Activated CD8-positive, alpha-beta memory T cell treated with anti-CD3 and anti-CD28 coated beads for 36 hours (primary cell): Measurements from ENCODE around the gene MRPL44. TPM values are rescaled to one million over a fixed set of nuclear protein-coding genes. Genes with fewer than 3 reads are reported as not detected.
"Not testable (repeated sequence)": the region's sequence is repeated elsewhere in the genome, so short reads cannot be mapped to it uniquely, and the experiment has no call there.

Experiments used
- CTCF ChIA-PET: fragments of 350-600 bp; sonication (Branson Sonifier 250); formaldehyde crosslinking; loops from one replicate; lab custom pipeline; 2021; ENCODE audit warnings: antibody characterized with exemption; lab: Charles Lee
- POLR2A ChIA-PET: fragments of 350-600 bp; sonication (Branson Sonifier 250); formaldehyde crosslinking; loops from one replicate; lab custom pipeline; 2021; ENCODE audit warnings: antibody characterized with exemption; lab: Charles Lee
- total RNA-seq, 2 experiments: library from RNA; stranded (reverse); gene quantifications; one replicate each; pipeline ENCODE4 v1.2.3, GENCODE V29; 2021

Gene MRPL44
- total RNA-seq, 2 experiments from 2014 or later = 40.1 to 41.9 TPM

DNA sequence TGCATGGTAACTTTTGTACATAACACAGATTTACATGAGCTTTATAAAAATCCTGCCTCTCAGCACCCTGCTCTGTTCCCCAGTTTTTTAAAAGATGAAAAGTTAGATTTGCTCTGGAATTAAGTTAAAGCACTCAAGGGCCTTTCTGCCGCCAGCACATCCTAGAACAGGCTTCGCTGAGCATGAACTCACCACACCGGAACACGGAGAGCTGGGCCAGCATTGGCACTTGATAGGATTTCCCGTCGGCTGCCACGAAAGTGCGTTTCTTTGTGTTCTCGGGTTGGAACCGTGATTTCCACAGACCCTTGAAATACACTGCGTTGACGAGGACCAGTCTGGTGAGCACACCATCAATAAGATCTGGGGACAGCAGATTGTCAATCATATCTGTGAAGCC lies 34.3 kb downstream of the MRPL44 start:
- POLR2A ChIA-PET = no interaction called here
- CTCF ChIA-PET = interaction anchor here (1.4 kb wide), 1 partner anchor 293 kb away, joined by 4 read pairs; no protein-coding TSS in a partner anchor

DNA sequence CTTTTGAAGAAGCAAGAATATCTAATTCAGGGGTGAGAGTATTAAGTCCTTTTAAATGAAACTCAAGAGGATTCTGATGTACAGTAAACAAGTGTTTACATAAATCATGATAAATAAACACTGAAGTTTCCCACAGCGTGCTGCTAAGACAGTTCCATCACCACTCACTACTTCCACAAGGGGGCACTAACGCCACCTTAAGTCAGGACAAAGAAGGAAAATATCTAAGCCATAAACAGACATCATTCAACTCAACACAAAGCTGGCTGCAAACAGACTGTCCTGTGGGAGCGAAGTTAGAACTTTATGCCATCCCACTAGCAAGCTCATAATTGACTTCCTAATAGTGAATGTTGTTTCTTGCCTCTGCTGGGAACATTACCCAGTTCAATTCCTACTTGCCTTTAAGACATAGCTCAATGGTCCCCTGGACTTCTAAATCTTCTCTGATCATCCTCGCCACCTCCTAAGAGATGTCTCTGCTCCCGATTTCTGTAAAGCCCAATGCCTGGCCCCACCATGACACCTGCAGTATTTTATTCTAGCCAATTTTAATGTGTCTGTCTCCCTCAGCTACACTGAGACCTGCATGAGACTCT lies 36.5 kb downstream of the MRPL44 start:
- CTCF ChIA-PET = interaction anchor here (0.5 to 2.9 kb wide), 17 partner anchors 10 to 654 kb away, joined by 3 to 22 read pairs (median 3); no protein-coding TSS in a partner anchor
- POLR2A ChIA-PET = no interaction called here

DNA sequence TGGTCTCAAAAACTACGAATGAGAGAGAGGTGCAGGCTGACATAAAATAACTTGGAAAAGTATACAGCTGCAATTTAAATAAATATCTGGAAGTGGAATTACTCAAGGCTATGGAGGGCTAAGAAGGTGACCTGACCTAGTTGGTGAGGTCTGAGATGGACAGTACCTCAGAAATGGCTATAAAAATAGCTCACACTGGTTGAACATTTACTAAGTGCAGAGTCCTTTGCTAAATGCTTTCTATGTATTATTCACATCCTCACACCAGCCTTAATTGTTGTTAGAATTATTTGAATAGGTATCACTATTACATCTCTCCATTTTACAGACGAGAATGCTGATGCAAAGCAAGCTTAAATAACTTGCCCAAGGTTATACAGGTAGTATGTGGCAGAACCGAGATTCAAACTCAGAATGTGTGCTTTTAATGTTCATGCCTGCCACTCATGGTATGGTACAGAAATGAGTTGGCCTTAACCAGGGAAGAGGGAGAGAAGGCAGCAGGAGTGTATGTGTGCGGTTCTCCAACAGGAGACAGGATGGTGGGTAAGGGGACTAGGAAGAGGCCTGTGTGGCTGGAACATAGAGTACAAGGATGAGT lies 37.4 kb downstream of the MRPL44 start:
- CTCF ChIA-PET = interaction anchor here (0.9 to 2.9 kb wide), 8 partner anchors 8 to 289 kb away, joined by 3 to 22 read pairs (median 4); no protein-coding TSS in a partner anchor
- POLR2A ChIA-PET = no interaction called here

DNA sequence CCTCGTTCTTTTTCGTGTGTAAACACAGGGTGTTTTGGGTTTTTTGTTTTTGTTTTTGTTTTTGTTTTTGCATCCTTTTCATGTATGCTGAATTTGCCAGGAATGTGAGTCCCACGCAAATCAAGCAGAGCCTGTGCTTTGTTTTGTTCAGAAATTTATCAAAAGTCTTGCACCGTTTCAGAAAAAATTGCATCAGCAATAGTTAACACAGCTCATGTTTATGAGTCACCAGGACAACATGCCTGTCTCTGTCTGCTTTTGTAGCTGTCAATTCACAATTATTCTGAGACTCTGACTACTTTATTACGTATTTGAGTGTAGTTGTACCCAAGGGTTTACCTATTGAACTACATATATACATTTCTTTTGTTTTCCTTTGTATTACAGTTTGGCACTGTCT lies 38.3 kb downstream of the MRPL44 start:
- CTCF ChIA-PET = interaction anchor here (1.2 to 1.5 kb wide), 2 partner anchors 9 to 15 kb away, joined by 3 to 4 read pairs; no protein-coding TSS in a partner anchor
- POLR2A ChIA-PET = no interaction called here

DNA sequence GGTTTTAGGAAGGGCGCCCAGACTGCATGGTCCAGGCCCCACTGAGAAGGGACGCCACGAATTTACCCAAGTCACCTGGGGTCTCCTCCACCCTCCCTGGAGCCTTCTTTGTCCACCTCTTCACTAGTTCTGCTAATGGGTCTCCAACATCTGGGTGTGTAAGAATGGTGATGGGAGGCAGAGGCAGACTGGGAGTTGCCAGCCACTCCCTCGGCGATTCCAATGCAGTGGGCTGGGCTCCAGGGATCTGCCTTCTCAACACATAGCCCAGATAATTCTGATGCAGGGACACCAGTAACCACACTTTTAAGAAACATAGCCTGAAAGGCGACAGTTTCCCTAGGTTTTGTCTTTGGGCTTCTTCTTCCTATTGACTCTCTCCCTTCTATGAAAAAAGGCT lies 39.1 kb downstream of the MRPL44 start:
- POLR2A ChIA-PET = no interaction called here
- CTCF ChIA-PET = interaction anchor here (1.5 kb wide), 1 partner anchor 10 kb away, joined by 3 read pairs; no protein-coding TSS in a partner anchor

DNA sequence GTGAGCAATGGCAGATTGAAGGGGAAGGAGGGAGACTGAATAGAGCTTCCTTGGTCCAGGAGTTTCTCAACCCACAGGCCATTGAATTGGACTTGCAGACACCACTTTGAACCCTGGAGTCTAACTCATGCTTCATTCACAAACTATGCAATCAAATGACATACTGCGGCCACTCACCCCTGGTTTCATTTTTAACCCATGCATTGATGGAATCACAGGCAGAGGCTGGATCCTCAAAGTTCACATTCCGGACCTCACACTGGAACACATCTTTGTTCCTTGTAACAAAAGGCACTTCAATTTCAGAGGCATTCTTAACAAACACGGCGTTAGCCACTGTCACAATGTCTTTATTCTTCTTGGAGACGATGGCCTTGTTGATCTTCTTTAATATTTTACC lies 40.7 kb downstream of the MRPL44 start:
- POLR2A ChIA-PET = no interaction called here
- CTCF ChIA-PET = no interaction called here

DNA sequence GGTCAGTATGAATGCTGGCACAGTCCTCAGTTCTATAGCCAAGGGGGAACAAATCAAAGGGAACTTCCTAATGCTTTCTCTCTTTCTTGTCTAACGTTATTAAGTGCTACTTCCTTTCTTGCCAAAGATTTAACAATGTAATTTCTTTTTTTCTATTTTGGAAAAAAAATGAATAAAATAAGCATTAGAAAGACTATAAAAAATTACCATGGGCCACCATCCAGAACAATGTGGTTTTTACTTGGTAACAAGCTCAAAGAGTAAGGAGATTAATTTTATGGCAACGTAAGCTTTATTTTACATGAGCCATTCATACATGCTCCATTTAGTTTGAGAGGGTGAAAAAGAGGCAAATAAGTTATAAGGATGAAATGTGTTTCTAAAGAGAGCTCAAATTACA lies 41.7 kb downstream of the MRPL44 start:
- ChIA-PET POLR2A (no interaction called here), CTCF (interaction anchor here (1.4 kb wide), 1 partner anchor 29 kb away, joined by 4 read pairs; no protein-coding TSS in a partner anchor)

DNA sequence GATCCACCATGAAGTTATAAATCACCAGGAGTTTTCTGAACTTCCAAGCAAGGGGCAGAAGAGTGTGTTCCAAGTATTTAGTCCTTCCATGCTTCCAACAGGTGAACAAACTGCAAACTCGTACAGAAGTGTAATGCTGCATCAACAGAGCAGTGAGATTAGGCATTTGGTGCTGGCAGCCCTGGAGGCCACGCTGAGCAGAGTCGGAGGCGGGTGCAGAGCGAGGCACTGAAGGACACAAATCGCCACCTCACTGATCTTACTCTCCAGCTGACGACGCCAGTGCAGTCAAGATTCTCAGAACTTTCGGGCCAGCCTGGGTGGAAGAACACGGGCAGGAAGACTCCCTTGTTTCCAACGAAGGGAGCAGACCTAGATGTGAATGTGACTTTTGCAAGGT lies 42.6 kb downstream of the MRPL44 start:
- POLR2A ChIA-PET = no interaction called here
- CTCF ChIA-PET = interaction anchor here (1.4 kb wide), 1 partner anchor 30 kb away, joined by 4 read pairs; no protein-coding TSS in a partner anchor

DNA sequence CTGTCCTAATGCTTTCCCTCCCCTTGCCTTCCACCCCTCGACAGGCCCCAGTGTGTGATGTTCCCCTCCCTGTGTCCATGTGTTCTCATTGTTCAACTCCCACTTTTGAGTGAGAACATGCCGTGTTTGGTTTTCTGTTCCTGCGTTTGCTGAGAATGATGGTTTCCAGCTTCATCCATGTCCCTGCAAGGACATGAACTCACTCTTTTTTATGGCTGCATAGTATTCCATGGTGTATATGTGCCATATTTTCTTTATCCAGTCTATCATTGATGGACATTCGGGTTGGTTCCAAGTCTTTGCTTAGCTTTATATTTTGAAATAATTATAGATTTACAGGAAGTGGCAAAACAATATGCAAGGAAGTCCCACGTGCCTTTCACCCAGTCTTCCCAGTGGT lies 43.4 kb downstream of the MRPL44 start:
- POLR2A ChIA-PET, CTCF ChIA-PET: not testable (repeated sequence)

DNA sequence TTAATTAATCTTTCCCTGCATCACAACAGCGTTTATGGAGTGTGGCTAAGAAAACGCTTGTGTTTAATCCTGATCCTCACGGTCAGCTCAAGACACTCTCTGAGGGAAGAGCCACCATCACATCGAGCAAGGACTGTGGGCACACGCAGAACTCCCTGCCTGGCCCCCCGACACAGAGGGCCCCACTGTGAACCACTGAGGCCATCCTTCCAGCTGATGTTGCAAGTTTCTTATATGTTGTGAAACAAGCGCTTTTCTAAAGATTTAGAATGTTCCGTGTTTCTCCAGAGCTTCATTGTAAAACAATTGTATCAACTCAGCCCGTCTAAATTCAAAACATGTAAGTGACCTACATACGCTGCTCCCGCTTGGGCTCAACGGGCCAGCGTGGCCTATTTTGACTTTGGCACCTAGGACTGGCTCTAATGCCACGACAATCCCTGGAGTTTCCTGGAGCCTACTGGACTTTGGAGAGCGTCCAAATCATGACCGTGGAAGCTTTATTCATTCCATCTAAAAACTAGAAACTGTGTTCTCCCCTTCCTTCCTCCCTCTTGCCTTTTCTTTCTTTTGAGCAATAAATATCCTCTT lies 46.9 kb downstream of the MRPL44 start:
- ChIA-PET CTCF (interaction anchor here (1.8 kb wide), 1 partner anchor 10 kb away, joined by 6 read pairs; no protein-coding TSS in a partner anchor), POLR2A (no interaction called here)

DNA sequence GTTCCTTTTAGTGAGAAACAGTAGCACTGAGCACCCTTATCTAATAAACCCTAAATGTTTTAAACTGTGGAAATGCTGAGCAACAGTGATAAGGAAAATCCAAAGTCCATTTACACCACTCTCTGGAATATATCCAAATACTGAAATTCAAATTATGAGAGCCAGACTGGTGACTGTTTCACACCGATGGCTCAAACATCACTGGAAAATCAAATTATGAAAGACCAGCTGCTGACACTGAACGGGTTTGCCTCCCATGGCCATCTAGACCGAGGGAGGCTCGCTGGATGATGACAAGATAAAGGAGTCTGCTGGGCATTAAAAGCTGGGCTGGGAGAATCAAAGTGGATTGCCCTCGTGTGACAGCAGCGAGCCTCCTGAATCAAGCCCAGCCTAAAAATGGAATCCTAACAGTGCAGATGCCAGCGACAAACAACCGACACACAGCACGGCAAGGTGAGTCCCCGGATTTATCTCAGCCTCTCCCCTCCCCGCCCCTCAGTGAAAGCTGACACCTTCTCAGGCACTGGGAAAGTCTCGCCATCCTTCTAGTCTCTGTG lies 51.5 kb downstream of the MRPL44 start:
- ChIA-PET CTCF (no interaction called here), POLR2A (no interaction called here)

DNA sequence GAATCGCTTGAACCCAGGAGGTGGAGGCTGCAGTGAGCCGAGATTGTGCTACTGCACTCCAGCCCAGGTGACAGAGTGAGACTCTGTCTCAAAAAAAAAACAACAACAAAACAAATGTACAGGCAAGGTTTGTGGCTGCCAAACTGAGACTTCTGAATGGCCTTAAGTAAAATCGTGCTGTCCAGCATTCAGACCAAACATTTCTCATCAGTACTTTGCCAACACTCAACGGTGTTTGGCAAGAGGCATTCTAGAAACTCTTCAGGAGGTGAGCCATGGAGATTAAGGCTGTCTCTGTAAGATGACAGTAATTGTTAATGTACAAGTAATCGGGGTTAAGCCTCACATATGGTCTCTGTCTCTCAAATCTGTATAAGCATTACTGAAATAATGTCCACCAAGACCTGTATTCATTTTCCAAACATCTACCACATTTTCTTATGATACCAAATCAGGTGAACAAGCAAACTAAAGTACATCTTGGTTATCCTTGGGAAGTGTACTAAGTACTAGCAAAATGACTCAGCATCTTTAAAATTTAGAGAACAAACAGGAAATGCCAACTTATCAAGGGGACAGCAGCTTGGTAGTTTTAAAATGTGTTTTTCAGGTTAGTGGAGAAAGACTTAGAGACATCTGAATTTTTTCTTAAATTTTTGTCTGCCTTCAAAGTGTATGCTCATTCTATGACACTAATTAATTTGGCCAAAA lies 52.5 kb downstream of the MRPL44 start:
- CTCF ChIA-PET = interaction anchor here (1.0 kb wide), 1 partner anchor 15 kb away, joined by 4 read pairs; no protein-coding TSS in a partner anchor
- POLR2A ChIA-PET = no interaction called here

DNA sequence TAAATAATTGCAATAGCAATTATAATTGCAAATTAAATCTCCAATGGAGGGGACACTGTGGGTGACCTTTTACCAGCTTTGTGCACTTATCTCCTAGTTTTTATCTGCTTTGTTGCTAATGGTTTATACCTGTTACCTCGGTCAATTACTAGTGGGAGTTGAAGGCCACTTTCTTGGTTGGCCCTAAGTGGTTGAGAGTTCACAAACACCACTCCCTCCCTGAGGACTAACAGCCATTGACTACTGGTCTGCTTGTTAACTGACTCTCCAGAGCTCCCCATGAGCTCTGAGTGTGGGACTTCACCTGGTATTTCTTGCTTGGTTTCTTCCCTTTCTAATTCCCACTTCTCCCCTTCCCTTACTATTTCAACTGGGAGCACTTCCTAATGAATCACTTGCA lies 54.6 kb downstream of the MRPL44 start:
- POLR2A ChIA-PET = no interaction called here
- CTCF ChIA-PET = no interaction called here

DNA sequence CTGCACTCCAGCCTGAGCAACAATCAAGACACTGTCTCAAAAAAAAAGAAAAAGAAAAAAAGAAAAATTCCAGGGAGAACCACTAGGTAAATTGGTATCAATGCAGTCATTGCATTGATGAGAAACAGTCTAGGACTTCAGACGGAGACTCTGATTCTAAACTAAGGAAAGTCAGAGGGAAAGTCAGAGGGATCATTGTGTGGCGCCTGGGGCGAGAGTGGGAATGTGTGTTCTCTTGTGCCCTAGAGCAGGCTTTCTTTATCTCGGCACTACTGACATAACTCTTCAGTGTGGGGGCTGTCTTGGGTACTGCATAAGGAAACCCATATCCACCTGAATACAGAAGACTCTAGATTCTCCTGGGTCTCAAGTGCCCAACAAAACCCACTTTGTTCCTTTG lies 57.1 kb downstream of the MRPL44 start:
- ChIA-PET POLR2A (no interaction called here), CTCF (interaction anchor here (1.8 kb wide), 1 partner anchor 21 kb away, joined by 5 read pairs; no protein-coding TSS in a partner anchor)

DNA sequence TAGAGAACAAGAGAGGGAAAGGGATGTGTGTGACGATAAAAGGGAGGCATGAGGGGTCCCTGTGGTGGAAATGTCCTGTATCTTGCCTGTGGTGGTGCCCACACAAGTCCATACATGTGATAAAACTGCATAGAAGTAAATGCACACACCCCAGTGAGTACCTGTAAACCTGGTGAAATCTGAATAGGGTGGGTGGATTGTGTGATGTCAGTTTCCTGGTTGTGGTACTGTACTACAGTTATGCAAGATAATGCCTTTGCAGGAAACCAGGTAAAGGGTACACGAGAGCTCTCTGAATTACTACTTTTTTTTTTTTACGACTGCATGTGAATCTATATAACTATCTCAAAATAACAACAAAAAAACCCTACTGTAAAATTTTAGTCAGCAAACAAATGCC lies 59.7 kb downstream of the MRPL44 start:
- POLR2A ChIA-PET = no interaction called here
- CTCF ChIA-PET = no interaction called here

Other genes starting within 250 kb of the MRPL44 start
- gene AP1S3, start 119.9 kb upstream of the MRPL44 start, total RNA-seq = 10 to 100 TPM; 15.5 to 16.0 TPM
- gene WDFY1, start 12.1 kb upstream of the MRPL44 start, total RNA-seq = 10 to 100 TPM; 19.8 to 20.2 TPM
- 10 to 100 TPM in 1 of 2 experiments, 1 to 10 TPM in 1; 9.9 to 11.6 TPM for gene SERPINE2, start 81.8 kb downstream of the MRPL44 start, total RNA-seq